Progenitor cell of endocrine pancreas (in vitro differentiated cells): Measurements from ENCODE around the gene CBLN1. TPM values are rescaled to one million over a fixed set of nuclear protein-coding genes. Genes with fewer than 3 reads are reported as not detected.

Experiments used
- DNase-seq: peaks from one replicate; pipeline ENCODE4 v3.0.0; 2021; ENCODE audit warnings: low spot score; ENCODE audit not compliant: unreplicated experiment
- H3K27ac Mint-ChIP-seq: 2 replicates; pipeline ENCODE4 v1.8.0; 2021; ENCODE audit warnings: mild to moderate bottlenecking, moderate library complexity, mixed read lengths
- H3K27me3 Mint-ChIP-seq: 2 replicates; pipeline ENCODE4 v1.8.0; 2021; ENCODE audit warnings: mixed read lengths
- H3K36me3 Mint-ChIP-seq: 2 replicates; pipeline ENCODE4 v1.8.0; 2022; ENCODE audit warnings: mixed read lengths; ENCODE audit not compliant: insufficient read depth
- H3K4me1 Mint-ChIP-seq: 2 replicates; pipeline ENCODE4 v1.8.0; 2021; ENCODE audit warnings: low read depth, mixed read lengths
- H3K4me3 Mint-ChIP-seq: 2 replicates; pipeline ENCODE4 v1.8.0; 2021; ENCODE audit warnings: low read depth, mild to moderate bottlenecking, moderate library complexity, mixed read lengths
- H3K9me3 Mint-ChIP-seq: 2 replicates; pipeline ENCODE4 v1.8.0; 2021; ENCODE audit warnings: low read depth, mixed read lengths
- total RNA-seq: library from RNA; stranded (reverse); gene quantifications from 2 replicates; pipeline ENCODE4 v1.2.1, GENCODE V29; 2021
- TF ChIP-seq, protein P1 (sequence below): fragments of 200-600 bp; sonication (generic); IDR thresholded peaks from one replicate; pipeline ENCODE4 v1.5.0; 2021; ENCODE audit warnings: antibody characterized with exemption, mild to moderate bottlenecking; ENCODE audit not compliant: unreplicated experiment

The CBLN1 gene
- total RNA-seq, 1 donor from 2014 or later, result 0.62 TPM

DNA sequence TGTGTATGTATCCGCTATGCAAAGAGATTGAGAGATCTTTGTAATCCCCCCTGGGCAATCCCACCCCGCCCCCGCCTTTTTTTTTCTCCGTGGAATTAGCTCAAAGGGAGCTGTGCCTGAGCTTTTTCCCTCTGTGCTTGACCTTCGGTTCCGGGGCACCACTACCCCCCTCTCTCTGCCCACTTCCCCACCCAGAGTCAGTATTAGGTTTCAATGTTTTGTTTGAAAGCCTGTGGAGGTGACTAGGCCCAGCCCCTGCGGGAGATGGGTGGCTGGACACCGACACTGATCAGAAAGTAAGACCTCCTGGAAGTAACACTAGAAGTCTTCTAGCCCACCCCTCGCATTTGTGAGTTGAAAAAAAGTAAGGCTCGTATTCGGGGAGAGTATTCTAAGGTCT, 7.0 kb downstream of the CBLN1 start:
- Mint-ChIP-seq H3K9me3 (no peaks in the 10 kb centered on the region), H3K36me3 (no peaks in the 10 kb centered on the region), H3K4me1 (peaks cover 2% of the 10 kb centered on the region), H3K4me3 (no peak overlapping the region), H3K27me3 (peaks cover 96% of the 10 kb centered on the region), H3K27ac (no peak overlapping the region)
- DNase-seq, result no peak
- TF ChIP-seq, protein P1, sequence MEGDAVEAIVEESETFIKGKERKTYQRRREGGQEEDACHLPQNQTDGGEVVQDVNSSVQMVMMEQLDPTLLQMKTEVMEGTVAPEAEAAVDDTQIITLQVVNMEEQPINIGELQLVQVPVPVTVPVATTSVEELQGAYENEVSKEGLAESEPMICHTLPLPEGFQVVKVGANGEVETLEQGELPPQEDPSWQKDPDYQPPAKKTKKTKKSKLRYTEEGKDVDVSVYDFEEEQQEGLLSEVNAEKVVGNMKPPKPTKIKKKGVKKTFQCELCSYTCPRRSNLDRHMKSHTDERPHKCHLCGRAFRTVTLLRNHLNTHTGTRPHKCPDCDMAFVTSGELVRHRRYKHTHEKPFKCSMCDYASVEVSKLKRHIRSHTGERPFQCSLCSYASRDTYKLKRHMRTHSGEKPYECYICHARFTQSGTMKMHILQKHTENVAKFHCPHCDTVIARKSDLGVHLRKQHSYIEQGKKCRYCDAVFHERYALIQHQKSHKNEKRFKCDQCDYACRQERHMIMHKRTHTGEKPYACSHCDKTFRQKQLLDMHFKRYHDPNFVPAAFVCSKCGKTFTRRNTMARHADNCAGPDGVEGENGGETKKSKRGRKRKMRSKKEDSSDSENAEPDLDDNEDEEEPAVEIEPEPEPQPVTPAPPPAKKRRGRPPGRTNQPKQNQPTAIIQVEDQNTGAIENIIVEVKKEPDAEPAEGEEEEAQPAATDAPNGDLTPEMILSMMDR, result no peak

DNA sequence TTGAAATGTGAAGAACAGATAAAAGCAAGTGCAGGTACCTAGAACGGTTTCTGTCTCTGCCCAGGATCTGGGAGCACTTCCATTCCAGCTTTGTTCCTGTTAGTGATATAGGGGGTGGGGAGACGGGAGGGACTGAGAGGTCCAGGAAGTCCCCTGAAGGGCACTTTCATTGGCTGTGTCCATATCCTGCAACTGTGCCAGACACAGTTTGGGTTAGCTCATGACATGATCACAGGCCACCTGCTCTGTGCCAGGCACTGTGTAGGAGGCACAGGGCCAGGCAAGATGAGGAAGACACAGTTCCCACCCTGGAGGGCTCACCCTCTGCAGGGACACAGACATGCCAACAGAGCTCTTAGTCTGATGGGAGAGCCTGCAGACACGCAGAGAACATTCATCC, 7.9 kb downstream of the CBLN1 start:
- Mint-ChIP-seq H3K9me3 (no peaks in the 10 kb centered on the region), H3K4me3 (no peak overlapping the region), H3K4me1 (peaks cover 2% of the 10 kb centered on the region), H3K36me3 (no peaks in the 10 kb centered on the region), H3K27ac (no peak overlapping the region), H3K27me3 (peaks cover 94% of the 10 kb centered on the region)
- TF ChIP-seq, protein P1, result no peak
- DNase-seq, result no peak

DNA sequence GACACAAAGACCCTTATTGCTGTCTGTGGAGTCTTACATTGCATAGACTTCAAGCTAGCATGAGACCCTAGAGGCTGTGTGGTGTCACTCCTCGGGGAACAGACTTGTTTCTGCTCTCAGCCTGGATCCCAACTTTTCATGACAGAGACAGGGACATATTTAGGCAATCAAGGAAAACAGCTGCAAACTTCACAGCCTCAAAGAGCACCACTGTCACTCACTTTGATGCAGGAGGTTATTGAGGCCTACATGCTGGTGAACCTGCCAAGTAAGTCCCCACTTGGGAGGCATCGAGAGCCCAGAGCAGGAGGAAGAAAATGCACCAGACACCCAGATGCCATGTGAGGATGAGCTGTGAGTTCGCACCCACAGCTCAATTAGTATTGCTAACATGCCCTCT, 10.3 kb downstream of the CBLN1 start:
- H3K27ac Mint-ChIP-seq, result no peak overlapping the region
- peaks cover 2% of the 10 kb centered on the region for H3K4me1 Mint-ChIP-seq
- no peaks in the 10 kb centered on the region for H3K36me3 Mint-ChIP-seq
- no peak for DNase-seq
- no peak overlapping the region for H3K4me3 Mint-ChIP-seq
- TF ChIP-seq, protein P1, result no peak
- H3K9me3 Mint-ChIP-seq, result no peaks in the 10 kb centered on the region
- H3K27me3 Mint-ChIP-seq, result peaks cover 93% of the 10 kb centered on the region

DNA sequence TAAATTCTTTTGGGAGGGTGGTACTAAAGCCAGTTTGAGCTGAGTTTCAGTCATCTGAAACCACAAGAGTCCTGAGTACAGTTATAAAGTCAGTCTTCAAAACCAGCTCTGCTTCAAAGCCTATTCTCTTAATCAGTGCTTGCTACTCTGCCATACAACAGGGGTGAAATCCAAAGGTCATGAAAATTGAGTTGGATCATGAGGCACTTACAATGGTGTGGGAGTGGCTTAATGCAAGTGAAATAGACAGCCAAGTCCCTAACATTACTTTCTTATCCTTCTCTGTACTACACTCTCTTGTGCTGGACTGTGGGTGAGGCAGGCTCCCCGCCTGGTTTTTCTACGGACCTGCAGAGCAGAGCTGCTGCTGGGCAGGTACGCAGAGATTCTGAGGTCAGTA, 12.4 kb downstream of the CBLN1 start:
- Mint-ChIP-seq H3K4me1 (no peaks in the 10 kb centered on the region), H3K27ac (no peak overlapping the region), H3K4me3 (no peak overlapping the region), H3K9me3 (no peaks in the 10 kb centered on the region), H3K36me3 (no peaks in the 10 kb centered on the region), H3K27me3 (peaks cover 85% of the 10 kb centered on the region)
- TF ChIP-seq, protein P1, result no peak
- no peak for DNase-seq

DNA sequence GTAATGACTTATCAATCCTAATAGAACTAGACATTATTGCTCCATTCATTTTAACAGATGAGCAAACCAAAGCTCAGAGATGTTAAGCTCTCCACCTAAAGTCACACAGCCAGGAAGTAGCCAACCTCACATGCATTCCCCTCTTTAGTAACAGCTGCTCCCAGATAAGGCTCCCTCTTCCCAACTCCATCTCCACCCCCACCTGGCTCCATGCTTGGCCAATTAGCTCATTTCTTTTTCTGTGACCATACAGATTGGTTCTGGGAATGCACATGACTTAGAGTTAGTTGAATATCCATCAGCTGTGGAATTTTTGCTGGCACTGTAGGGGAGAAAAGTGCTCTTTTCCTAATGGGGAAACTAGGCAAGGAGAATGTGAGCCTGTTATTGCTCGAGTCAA, 13.0 kb downstream of the CBLN1 start:
- peaks cover 82% of the 10 kb centered on the region for H3K27me3 Mint-ChIP-seq

More for the DNA sequence above, 13.0 kb downstream of the CBLN1 start:
- TF ChIP-seq, protein P1, result no peak
- no peak for DNase-seq
- Mint-ChIP-seq H3K27ac (no peak overlapping the region), H3K9me3 (no peaks in the 10 kb centered on the region), H3K36me3 (no peaks in the 10 kb centered on the region), H3K4me1 (no peaks in the 10 kb centered on the region), H3K4me3 (no peak overlapping the region)
